Heart right ventricle (tissue), 16 donors: ENCODE results near the gene CACNA1E. TPM values are rescaled to one million over a fixed set of nuclear protein-coding genes. Genes with fewer than 3 reads are reported as not detected.

Source experiments
- ATAC-seq, 8 donors: fragments of 200-7000 bp; cut with Tn5 transposase; one replicate each; pipeline ENCODE4 v1.9.1; 2020; ENCODE audit warnings: mild to moderate bottlenecking in 8 of 8, moderate library complexity in 8 of 8, moderate number of reproducible peaks in 1 of 8
- DNase-seq, 2 donors: peaks; one replicate each; pipeline ENCODE4 v3.0.0-alpha.2; 2020
- H3K27ac ChIP-seq, 10 donors: fragments of 200-600 bp; sonication (generic) in 2 of 10; one replicate each; pipeline versions ENCODE4 v1.5.0 to v1.8.0; 2020 to 2022; ENCODE audit warnings: mild to moderate bottlenecking in 3 of 10
- H3K27me3 ChIP-seq, 7 donors: fragments of 200-600 bp; one replicate each; pipeline ENCODE4 v1.8.0; 2021 to 2022; ENCODE audit warnings: mild to moderate bottlenecking in 2 of 7
- H3K36me3 ChIP-seq, 9 donors: fragments of 200-600 bp; sonication (generic) in 1 of 9; one replicate each; pipeline versions ENCODE4 v1.5.0 to v1.8.0; 2020 to 2022; ENCODE audit warnings: mild to moderate bottlenecking in 2 of 9
- H3K4me1 ChIP-seq, 9 donors: fragments of 200-600 bp; sonication (generic) in 1 of 9; one replicate each; pipeline versions ENCODE4 v1.5.0 to v1.8.0; 2020 to 2022; ENCODE audit warnings: mild to moderate bottlenecking in 4 of 9
- H3K4me3 ChIP-seq, 10 donors: fragments of 200-600 bp; sonication (generic) in 2 of 10; one replicate each; pipeline versions ENCODE4 v1.5.0 to v1.8.0; 2020 to 2022; ENCODE audit warnings: mild to moderate bottlenecking in 7 of 10, moderate library complexity in 2 of 10
- H3K9me3 ChIP-seq, 11 donors: fragments of 200-600 bp in 10 of 11; sonication (generic) in 2 of 11; one replicate each; pipeline versions ENCODE4 v1.5.0 to v1.8.0; 2013 to 2022; ENCODE audit warnings: mild to moderate bottlenecking in 2 of 11, control low read depth in 1 of 11, moderate library complexity in 1 of 11
- WGBS, 2 donors: extraction: QIAGEN DNeasy Blood & Tissue Kit; methylation state at CpG; one replicate each; pipeline ENCODE4 v1.1.7; 2013; ENCODE audit warnings: inconsistent platforms in 1 of 2; 5-methylcytosine and 5-hydroxymethylcytosine counted together
- intact Hi-C, 10 donors: fragments of 100-400 bp; cut with DNase I; formaldehyde crosslinking; loops; one replicate each; pipeline versions ENCODE4 v1.11.1 to v1.14.2; 2022
- polyA plus RNA-seq, 2 donors: library from polyadenylated mRNA; stranded (reverse); fragments of 200-250 nt; gene quantifications; one replicate each; pipeline ENCODE4 v1.2.3, GENCODE V29; 2013
- total RNA-seq, 10 donors: library from RNA; stranded (reverse); fragmentation: NEBNext Ultra II Directional in 3 of 10; extraction: Animal tissue kit (Norgen Biotek cat#: 25700) in 3 of 10; gene quantifications; one replicate each; pipeline versions ENCODE4 v1.2.1 to v1.2.4, GENCODE V29; 2021 to 2023
- TF ChIP-seq, protein P1 (sequence below), 9 donors: fragments of 200-600 bp; sonication (generic) in 2 of 9; IDR thresholded peaks; one replicate each; pipeline versions ENCODE4 v1.5.0 to v1.8.0; 2021 to 2022; ENCODE audit warnings: antibody characterized with exemption in 9 of 9, mild to moderate bottlenecking in 5 of 9, moderate library complexity in 1 of 9
- donor health status: Arrhythmogenic right ventricular cardiomyopathy.
- donor health status: ischemic (EF 13 %, LVEDD 7.1; RV severe dilation, severe dysfunction).
- donor health status: healthy with polysubstance abuse.
- donor health status: DM: no; HTN: yes; CAD: no.
- donor health status: DM: no; HTN: no; CAD: no.
- donor health status: ischemic (EF 25% LVEDD 6.9; RV normal size, moderate dysfunction).
- donor health status: ischemic (EF 25% LVEDD 5.7; RV mildly dilated, moderate dysfunction).
- donor health status: healthy.
- donor health status: DM: yes; HTN: yes; CAD: no.
- donor health status: Ischemic cardiomyopathy.
- donor health status: ischemic (EF 35%, LVEDD 5.7; RV mildly dilated, moderate dysfunction).
- donor health status: nonischemic (EF 11% LVEDD 7.7; RV severe dilation, severe dysfunction).
- donor health status: DM: yes; HTN: yes; CAD: no.
- donor health status: PGD.
- donor health status: ischemic (EF 29% LVEDD 5.4; RV normal size, mild dysfunction).
- donor health status: nonischemic (EF 23%, LVEDD 6.1; RV moderate dilation, normal function).

Gene CACNA1E
- total and polyA plus RNA-seq, 12 donors, result 0.04 to 21.7 (median 0.71) TPM

- no peaks in the 10 kb centered on the region for H3K4me1 ChIP-seq
- H3K27ac ChIP-seq, result no peak overlapping the region
- H3K4me3 ChIP-seq, result no peak overlapping the region
- ATAC-seq, result no peak
- intact Hi-C loops, result no loop called here
- peaks cover 0 to 23% (median 0%) of the 10 kb centered on the region in 7 donors for H3K27me3 ChIP-seq
- H3K36me3 ChIP-seq, result no peaks in the 10 kb centered on the region
- 70 to 76% methylated on average over 7 of the region's 7 CpGs for WGBS, 2 donors
- H3K9me3 ChIP-seq, result no peaks in the 10 kb centered on the region
- DNase-seq, result no peak
- TF ChIP-seq, protein P1, sequence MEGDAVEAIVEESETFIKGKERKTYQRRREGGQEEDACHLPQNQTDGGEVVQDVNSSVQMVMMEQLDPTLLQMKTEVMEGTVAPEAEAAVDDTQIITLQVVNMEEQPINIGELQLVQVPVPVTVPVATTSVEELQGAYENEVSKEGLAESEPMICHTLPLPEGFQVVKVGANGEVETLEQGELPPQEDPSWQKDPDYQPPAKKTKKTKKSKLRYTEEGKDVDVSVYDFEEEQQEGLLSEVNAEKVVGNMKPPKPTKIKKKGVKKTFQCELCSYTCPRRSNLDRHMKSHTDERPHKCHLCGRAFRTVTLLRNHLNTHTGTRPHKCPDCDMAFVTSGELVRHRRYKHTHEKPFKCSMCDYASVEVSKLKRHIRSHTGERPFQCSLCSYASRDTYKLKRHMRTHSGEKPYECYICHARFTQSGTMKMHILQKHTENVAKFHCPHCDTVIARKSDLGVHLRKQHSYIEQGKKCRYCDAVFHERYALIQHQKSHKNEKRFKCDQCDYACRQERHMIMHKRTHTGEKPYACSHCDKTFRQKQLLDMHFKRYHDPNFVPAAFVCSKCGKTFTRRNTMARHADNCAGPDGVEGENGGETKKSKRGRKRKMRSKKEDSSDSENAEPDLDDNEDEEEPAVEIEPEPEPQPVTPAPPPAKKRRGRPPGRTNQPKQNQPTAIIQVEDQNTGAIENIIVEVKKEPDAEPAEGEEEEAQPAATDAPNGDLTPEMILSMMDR (IDR thresholded peaks at IDR 0.05), result no peak
These were observed 121.3 kb downstream of the CACNA1E start for GRCh38 chr1:181604482-181605249.

GRCh38 chr1:181607524-181607923 lies 124.2 kb downstream of the CACNA1E start:
- no peak overlapping the region for H3K27ac ChIP-seq
- H3K27me3 ChIP-seq, result peaks cover 0 to 26% (median 0%) of the 10 kb centered on the region in 7 donors
- WGBS, 2 donors, result 74 to 81% methylated on average over 3 of the region's 3 CpGs
- ATAC-seq (no peak), DNase-seq (no peak)
- TF ChIP-seq, protein P1 (IDR thresholded peaks at IDR 0.05), result no peak
- no peak overlapping the region for H3K4me3 ChIP-seq
- H3K4me1 ChIP-seq, result no peaks in the 10 kb centered on the region
- H3K9me3 ChIP-seq, result no peaks in the 10 kb centered on the region
- H3K36me3 ChIP-seq, result no peaks in the 10 kb centered on the region
- intact Hi-C loops, result no loop called here

DNA sequence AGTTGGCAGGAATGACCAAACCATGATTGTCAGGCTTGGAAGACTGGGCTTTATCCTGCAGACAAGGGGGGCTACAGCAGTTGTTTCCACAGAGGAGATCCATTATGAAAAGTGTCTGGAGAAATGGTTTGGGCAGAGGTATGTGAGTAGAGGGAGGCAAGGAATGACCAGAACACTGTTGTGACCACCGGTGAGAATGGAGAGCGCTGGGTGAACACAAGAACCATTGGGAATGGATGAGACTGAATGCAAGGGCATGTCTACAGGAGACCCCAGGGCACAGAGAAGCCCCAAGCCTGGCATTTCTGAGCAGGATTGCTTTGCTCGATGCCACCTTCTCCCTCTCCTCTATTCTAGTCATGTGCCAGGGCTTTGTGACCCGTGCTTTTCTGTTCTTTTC lies 125.1 kb downstream of the CACNA1E start:
- intact Hi-C loops, result no loop called here
- Histone ChIP-seq H3K27ac (no peak overlapping the region), H3K9me3 (peaks cover 0 to 4% (median 0%) of the 10 kb centered on the region in 11 donors), H3K36me3 (no peaks in the 10 kb centered on the region), H3K4me1 (no peaks in the 10 kb centered on the region), H3K27me3 (peaks cover 0 to 23% (median 0%) of the 10 kb centered on the region in 7 donors), H3K4me3 (no peak overlapping the region)
- DNase-seq, result no peak
- ATAC-seq, result no peak
- WGBS, 2 donors, result 70 to 73% methylated on average over 4 of the region's 4 CpGs
- TF ChIP-seq, protein P1 (IDR thresholded peaks at IDR 0.05), result no peak

GRCh38 chr1:181608948-181609347 lies 125.6 kb downstream of the CACNA1E start:
- H3K4me3 ChIP-seq, result no peak overlapping the region
- 45 to 47% methylated on average over 4 of the region's 4 CpGs for WGBS, 2 donors
- intact Hi-C loops, result no loop called here
- TF ChIP-seq, protein P1 (IDR thresholded peaks at IDR 0.05), result no peak
- no peaks in the 10 kb centered on the region for H3K36me3 ChIP-seq
- ATAC-seq (no peak), DNase-seq (no peak)
- H3K27me3 ChIP-seq, result peaks cover 0 to 18% (median 0%) of the 10 kb centered on the region in 7 donors
- peaks cover 0 to 10% (median 0%) of the 10 kb centered on the region in 11 donors for H3K9me3 ChIP-seq
- H3K4me1 ChIP-seq, result no peaks in the 10 kb centered on the region
- no peak overlapping the region for H3K27ac ChIP-seq
